Stimulated activated CD4-positive, alpha-beta T cell treated with anti-CD3 and anti-CD28 coated beads, Interleukin-15, amount 100 ng/mL, for 1 hour (primary cell): ENCODE measurements around the gene TAAR6.
"Not testable (repeated sequence)": the region's sequence is repeated elsewhere in the genome, so short reads cannot be mapped to it uniquely, and the experiment has no call there.

Experiments
- DNase-seq, 2 donors: peaks; one replicate each; pipeline ENCODE4 v3.0.0-alpha.2; 2020; ENCODE audit warnings: low read depth in 1 of 2, low spot score in 1 of 2

TAAR6 gene

GRCh38 chr6:132589454-132589853 is 19.3 kb downstream of the TAAR6 start, which contains the start of gene TAAR5:
Gene TAAR5, minus strand, starts transcription at chr6:132589741. Its CDS starts 55 bp downstream, at chr6:132589686.
- DNase-seq = no peak

- DNase-seq = no peak
Observed at GRCh38 chr6:132590362-132590761, 20.2 kb downstream of the TAAR6 start.

- no peak for DNase-seq
Observed at GRCh38 chr6:132592855-132593254, 22.7 kb downstream of the TAAR6 start.

GRCh38 chr6:132596201-132596600 is 26.1 kb downstream of the TAAR6 start:
- no peak for DNase-seq

GRCh38 chr6:132598473-132598872 is 28.4 kb downstream of the TAAR6 start:
- no peak for DNase-seq

GRCh38 chr6:132600900-132601299 is 30.8 kb downstream of the TAAR6 start:
- not testable (repeated sequence) for DNase-seq

GRCh38 chr6:132604635-132605152 is 34.6 kb downstream of the TAAR6 start:
- no peak for DNase-seq

GRCh38 chr6:132607544-132608233 is 37.6 kb downstream of the TAAR6 start:
- no peak for DNase-seq

GRCh38 chr6:132611616-132612015 is 41.5 kb downstream of the TAAR6 start:
- no peak for DNase-seq

GRCh38 chr6:132612449-132613108 is 42.5 kb downstream of the TAAR6 start:
- no peak for DNase-seq

- DNase-seq = no peak
Observed at GRCh38 chr6:132614554-132614953, 44.4 kb downstream of the TAAR6 start.

- DNase-seq = no peak
Observed at GRCh38 chr6:132616677-132617076, 46.6 kb downstream of the TAAR6 start.
